ENCODE results near the gene TIPRL. TPM values are rescaled to one million over a fixed set of nuclear protein-coding genes. Genes with fewer than 3 reads are reported as not detected.

Gene TIPRL
- total and polyA plus RNA-seq, 9 of the 15 experiments (the other 6 are each of a cell fraction or from before 2014, with no cell fraction given) = 41.4 to 90.2 (median 69.9) TPM

DNA sequence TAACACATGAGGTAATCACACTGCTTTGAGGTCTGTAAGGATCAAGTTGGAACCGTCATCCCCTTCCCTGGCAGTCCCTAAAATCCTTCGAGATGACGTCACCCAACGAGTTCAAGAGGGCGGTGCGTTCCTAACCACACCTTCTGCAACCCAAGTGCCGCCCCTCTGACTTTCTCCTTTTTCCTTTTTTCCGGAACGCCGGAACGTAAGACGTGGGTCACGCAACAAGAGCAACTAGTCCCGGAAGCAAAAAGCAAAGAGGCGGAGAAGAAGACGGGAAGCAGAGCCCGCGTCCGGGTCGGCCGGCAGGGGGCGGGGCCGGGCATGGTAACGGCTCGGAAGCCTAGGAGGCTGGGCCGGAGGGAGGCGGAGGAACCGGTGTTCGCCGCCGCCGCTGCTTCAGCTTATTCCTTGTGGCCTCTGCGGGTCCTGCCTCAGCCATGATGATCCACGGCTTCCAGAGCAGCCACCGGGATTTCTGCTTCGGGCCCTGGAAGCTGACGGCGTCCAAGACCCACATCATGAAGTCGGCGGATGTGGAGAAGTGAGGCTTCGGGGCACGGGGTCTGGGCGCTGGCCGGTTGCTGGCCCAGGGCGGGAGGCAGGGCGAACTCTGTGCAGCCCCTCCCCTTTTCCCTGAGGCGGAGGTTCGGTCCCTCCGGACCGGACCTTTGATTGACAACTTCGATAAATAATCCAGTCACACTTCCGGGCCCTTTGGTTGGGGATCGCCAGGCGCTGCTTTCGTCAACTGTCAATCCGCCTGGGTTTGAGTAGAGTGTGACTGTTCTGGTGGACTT is at the start of gene TIPRL (continued):
- TF ChIP-seq, protein P1, sequence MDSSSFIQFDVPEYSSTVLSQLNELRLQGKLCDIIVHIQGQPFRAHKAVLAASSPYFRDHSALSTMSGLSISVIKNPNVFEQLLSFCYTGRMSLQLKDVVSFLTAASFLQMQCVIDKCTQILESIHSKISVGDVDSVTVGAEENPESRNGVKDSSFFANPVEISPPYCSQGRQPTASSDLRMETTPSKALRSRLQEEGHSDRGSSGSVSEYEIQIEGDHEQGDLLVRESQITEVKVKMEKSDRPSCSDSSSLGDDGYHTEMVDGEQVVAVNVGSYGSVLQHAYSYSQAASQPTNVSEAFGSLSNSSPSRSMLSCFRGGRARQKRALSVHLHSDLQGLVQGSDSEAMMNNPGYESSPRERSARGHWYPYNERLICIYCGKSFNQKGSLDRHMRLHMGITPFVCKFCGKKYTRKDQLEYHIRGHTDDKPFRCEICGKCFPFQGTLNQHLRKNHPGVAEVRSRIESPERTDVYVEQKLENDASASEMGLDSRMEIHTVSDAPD (CRISPR knock-in tag; IDR thresholded peaks at IDR 0.05) = no peak
- TF ChIP-seq ESRRB (CRISPR knock-in tag; IDR thresholded peaks at IDR 0.05; ENCODE audit: borderline replicate concordance) (no peak), RCOR1 (IDR thresholded peaks at IDR 0.05; ENCODE audit: borderline replicate concordance in 1 of 2, low read depth in 2 of 2, low read length in 2 of 2) (peak; percentile 20 to 66; a peak in 2 of 4 replicates), POU5F1 (IDR thresholded peaks at IDR 0.05; ENCODE audit: borderline replicate concordance, low read depth, low read length, partially characterized antibody) (no peak), CBFA2T3 (IDR thresholded peaks at IDR 0.05) (no peak), BACH1 (tag; IDR thresholded peaks at IDR 0.05) (no peak), FOXJ3 (CRISPR knock-in tag; IDR thresholded peaks at IDR 0.05) (no peak), ZNF384 (IDR thresholded peaks at IDR 0.05; ENCODE audit: low read depth, low read length) (no peak; the same call in none of the 2 replicates), PATZ1 (CRISPR knock-in tag; IDR thresholded peaks at IDR 0.05; ENCODE audit: borderline replicate concordance) (peak; percentile 25; the same call in 1 of the 2 replicates), ZBTB1 (CRISPR knock-in tag; IDR thresholded peaks at IDR 0.05; ENCODE audit: borderline replicate concordance, low read depth) (no peak; the same call in 1 of the 2 replicates), ZNF444 (CRISPR knock-in tag; IDR thresholded peaks at IDR 0.05) (no peak), KDM5B (IDR thresholded peaks at IDR 0.05; ENCODE audit: insufficient replicate concordance, low read depth, low read length) (peak; percentile 76), SOX6 (IDR thresholded peaks at IDR 0.05) (peak; percentile 74), HNRNPL (IDR thresholded peaks at IDR 0.05; ENCODE audit: low read depth, low read length) (no peak), NR2C2 (CRISPR knock-in tag; IDR thresholded peaks at IDR 0.05) (peak; percentile 98), NR2C2 (tag; IDR thresholded peaks at IDR 0.05) (peak; percentile 100), CBX2 (IDR thresholded peaks at IDR 0.05; ENCODE audit: insufficient read depth, low read length, poor library complexity, severe bottlenecking) (no peak)
- TF ChIP-seq, protein P2, sequence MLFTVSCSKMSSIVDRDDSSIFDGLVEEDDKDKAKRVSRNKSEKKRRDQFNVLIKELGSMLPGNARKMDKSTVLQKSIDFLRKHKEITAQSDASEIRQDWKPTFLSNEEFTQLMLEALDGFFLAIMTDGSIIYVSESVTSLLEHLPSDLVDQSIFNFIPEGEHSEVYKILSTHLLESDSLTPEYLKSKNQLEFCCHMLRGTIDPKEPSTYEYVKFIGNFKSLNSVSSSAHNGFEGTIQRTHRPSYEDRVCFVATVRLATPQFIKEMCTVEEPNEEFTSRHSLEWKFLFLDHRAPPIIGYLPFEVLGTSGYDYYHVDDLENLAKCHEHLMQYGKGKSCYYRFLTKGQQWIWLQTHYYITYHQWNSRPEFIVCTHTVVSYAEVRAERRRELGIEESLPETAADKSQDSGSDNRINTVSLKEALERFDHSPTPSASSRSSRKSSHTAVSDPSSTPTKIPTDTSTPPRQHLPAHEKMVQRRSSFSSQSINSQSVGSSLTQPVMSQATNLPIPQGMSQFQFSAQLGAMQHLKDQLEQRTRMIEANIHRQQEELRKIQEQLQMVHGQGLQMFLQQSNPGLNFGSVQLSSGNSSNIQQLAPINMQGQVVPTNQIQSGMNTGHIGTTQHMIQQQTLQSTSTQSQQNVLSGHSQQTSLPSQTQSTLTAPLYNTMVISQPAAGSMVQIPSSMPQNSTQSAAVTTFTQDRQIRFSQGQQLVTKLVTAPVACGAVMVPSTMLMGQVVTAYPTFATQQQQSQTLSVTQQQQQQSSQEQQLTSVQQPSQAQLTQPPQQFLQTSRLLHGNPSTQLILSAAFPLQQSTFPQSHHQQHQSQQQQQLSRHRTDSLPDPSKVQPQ (CRISPR knock-in tag; IDR thresholded peaks at IDR 0.05; ENCODE audit: borderline replicate concordance) = no peak
- TF ChIP-seq, protein P3, sequence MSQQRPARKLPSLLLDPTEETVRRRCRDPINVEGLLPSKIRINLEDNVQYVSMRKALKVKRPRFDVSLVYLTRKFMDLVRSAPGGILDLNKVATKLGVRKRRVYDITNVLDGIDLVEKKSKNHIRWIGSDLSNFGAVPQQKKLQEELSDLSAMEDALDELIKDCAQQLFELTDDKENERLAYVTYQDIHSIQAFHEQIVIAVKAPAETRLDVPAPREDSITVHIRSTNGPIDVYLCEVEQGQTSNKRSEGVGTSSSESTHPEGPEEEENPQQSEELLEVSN (IDR thresholded peaks at IDR 0.05; ENCODE audit: borderline replicate concordance in 1 of 2, extremely low read depth in 1 of 2, insufficient read depth in 1 of 2, insufficient read length in 1 of 2, low read depth in 1 of 2, low read length in 1 of 2, poor library complexity in 1 of 2, severe bottlenecking in 1 of 2) = peak in 1 of 2 experiments; percentile 44
